Hepatocyte (in vitro differentiated cells): ENCODE results near the gene PFN3.

Source experiments
- CTCF ChIP-seq: fragments of 200-600 bp; sonication (generic); IDR thresholded peaks from 2 replicates; pipeline ENCODE4 v1.5.1; 2016; ENCODE audit warnings: antibody characterized with exemption, mild to moderate bottlenecking; ENCODE audit not compliant: poor library complexity
- EZH2 ChIP-seq: fragments of 200-600 bp; sonication (generic); IDR thresholded peaks from 2 replicates; pipeline ENCODE4 v1.6.1; 2016; ENCODE audit warnings: antibody characterized with exemption, mild to moderate bottlenecking, borderline replicate concordance
- EZH2phosphoT487 ChIP-seq: fragments of 200-600 bp; sonication (generic); IDR thresholded peaks from one replicate; pipeline ENCODE4 v1.6.1; 2018; ENCODE audit warnings: antibody characterized with exemption, mild to moderate bottlenecking, low read depth, moderate library complexity; ENCODE audit not compliant: unreplicated experiment, severe bottlenecking

- TF ChIP-seq CTCF: no peak
- no peak for TF ChIP-seq EZH2
- TF ChIP-seq EZH2phosphoT487: no peak
Measured at GRCh38 chr5:177386542-177386941, 13.9 kb downstream of the PFN3 start.
